ENCODE data around the gene RGS10. TPM values are rescaled to one million over a fixed set of nuclear protein-coding genes. Genes with fewer than 3 reads are reported as not detected.

Gene RGS10
- total and polyA plus RNA-seq, 9 of the 15 experiments (the other 6 are each of a cell fraction or from before 2014, with no cell fraction given) = 31.9 to 123 (median 62.1) TPM

- TF ChIP-seq SMAD4 (CRISPR knock-in tag; conservative IDR thresholded peaks at IDR 0.05) (peak; percentile 37; the same call in 1 of the 2 replicates), TOE1 (IDR thresholded peaks at IDR 0.05; ENCODE audit: borderline replicate concordance) (no peak), TOE1 (CRISPR knock-in tag; IDR thresholded peaks at IDR 0.05; ENCODE audit: borderline replicate concordance, low read depth) (no peak), PPARD (CRISPR knock-in tag; IDR thresholded peaks at IDR 0.05) (no peak), NFIC (IDR thresholded peaks at IDR 0.05) (no peak), CUX1 (CRISPR knock-in tag; IDR thresholded peaks at IDR 0.05) (no peak), ZNF77 (CRISPR knock-in tag; IDR thresholded peaks at IDR 0.05) (no peak), RBFOX2 (IDR thresholded peaks at IDR 0.05; ENCODE audit: low read depth, low read length) (peak; percentile 80), ZNF668 (CRISPR knock-in tag; IDR thresholded peaks at IDR 0.05) (no peak), EZH2 (IDR thresholded peaks at IDR 0.05; ENCODE audit: borderline replicate concordance, low read depth, low read length) (no peak), ZNF133 (CRISPR knock-in tag; IDR thresholded peaks at IDR 0.05) (no peak), RBM15 (IDR thresholded peaks at IDR 0.05; ENCODE audit: insufficient read depth, low read length) (no peak), BRF1 (IDR thresholded peaks at IDR 0.05; ENCODE audit: borderline replicate concordance, extremely low read depth, insufficient read length) (no peak), KAT2B (IDR thresholded peaks at IDR 0.05; ENCODE audit: low read depth, low read length) (no peak), RBM17 (IDR thresholded peaks at IDR 0.05; ENCODE audit: borderline replicate concordance, low read depth, low read length) (no peak), RFX1 (IDR thresholded peaks at IDR 0.05) (no peak), ZNF436 (CRISPR knock-in tag; IDR thresholded peaks at IDR 0.05) (no peak), ZKSCAN3 (CRISPR knock-in tag; IDR thresholded peaks at IDR 0.05) (no peak), ERF (CRISPR knock-in tag; IDR thresholded peaks at IDR 0.05) (peak; percentile 35; the same call in 1 of the 2 replicates), ZNF140 (CRISPR knock-in tag; IDR thresholded peaks at IDR 0.05) (no peak), SMARCA5 (IDR thresholded peaks at IDR 0.05) (no peak), WHSC1 (IDR thresholded peaks at IDR 0.05; ENCODE audit: low read length) (no peak), TRIM25 (IDR thresholded peaks at IDR 0.05; ENCODE audit: borderline replicate concordance) (no peak), ZBTB17 (CRISPR knock-in tag; IDR thresholded peaks at IDR 0.05) (no peak), TRIM24 (IDR thresholded peaks at IDR 0.05) (no peak)
Observed at GRCh38 chr10:119542988-119543813, 682 bp upstream of the RGS10 start (continued).
